Measurements from ENCODE around the gene EXOC6.
"Not testable (repeated sequence)": the region's sequence is repeated elsewhere in the genome, so short reads cannot be mapped to it uniquely, and the experiment has no call there.

The EXOC6 gene

DNA sequence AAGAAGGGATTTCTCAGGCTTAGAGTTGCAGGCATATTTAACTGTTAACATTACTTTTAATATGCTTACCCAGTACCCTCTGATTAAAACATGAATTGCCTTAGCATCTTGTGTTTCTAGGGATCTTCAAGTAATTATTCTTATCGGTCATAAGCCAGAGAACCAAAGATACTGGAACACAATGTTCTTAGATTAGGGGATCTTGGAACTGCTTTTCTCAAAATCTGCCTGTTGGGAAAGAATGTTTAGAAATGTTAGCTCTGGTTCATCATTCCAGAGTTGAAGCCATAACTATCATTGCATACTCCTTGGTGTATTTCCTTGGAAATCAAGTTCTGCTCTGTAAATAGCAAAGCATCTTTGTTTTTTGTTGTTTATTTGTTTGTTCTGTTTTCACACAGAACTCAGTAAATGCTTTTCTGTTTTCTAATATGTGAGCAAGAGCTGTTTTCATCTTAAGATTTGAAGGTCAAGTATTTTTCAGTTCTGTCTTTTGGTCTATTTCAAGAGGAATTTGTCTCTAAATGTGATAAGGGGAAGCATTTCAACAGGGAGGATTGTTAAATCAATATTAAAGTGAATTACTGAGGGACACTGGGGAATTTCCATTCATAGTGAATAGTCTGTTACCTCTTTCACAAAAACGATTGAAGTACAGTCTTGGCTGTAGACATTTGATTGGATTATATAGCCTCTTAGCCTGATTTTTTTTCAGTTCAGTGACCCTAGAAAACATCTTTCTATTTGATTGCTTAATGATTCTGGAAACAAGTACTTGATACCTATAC lies 109.1 kb downstream of the EXOC6 start:
- DNase-seq: no peak

DNA sequence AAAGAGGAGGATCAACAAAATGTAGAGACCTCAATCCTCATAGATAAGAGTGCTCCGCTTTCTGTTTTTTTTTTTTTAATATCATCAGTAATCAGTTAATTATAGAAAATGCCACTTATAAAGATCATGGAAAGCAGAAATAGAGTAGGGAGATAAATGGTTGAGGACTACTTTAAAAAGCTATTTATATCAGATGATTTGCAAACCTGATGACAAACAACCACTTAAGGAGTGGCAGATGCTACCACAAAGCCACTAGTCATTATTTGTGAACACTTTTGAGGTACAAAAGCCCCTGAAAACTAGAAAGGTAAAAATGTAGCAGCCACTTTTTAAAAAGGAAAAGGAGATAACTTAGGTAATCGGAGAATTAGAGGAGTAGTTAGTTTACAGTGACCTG lies 113.3 kb downstream of the EXOC6 start:
- DNase-seq: no peak

DNA sequence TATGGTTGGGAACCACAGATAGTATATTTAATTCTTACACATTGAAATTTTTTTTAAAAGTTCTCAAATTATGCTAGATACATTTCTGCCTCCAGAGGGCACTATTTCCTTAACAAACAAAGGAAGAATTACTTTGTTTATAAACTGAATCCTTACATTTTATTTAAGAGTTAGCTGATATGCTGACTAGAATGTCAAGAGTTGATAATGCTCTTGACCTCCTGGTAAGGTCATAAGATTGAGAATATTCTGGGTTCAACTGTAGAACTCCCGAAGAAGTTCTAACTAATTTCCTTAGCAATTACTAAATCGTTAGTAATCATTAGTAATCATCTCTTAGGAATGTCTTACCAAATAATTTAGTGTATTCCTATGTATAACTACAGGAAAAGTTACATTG lies 117.0 kb downstream of the EXOC6 start:
- no peak for DNase-seq

DNA sequence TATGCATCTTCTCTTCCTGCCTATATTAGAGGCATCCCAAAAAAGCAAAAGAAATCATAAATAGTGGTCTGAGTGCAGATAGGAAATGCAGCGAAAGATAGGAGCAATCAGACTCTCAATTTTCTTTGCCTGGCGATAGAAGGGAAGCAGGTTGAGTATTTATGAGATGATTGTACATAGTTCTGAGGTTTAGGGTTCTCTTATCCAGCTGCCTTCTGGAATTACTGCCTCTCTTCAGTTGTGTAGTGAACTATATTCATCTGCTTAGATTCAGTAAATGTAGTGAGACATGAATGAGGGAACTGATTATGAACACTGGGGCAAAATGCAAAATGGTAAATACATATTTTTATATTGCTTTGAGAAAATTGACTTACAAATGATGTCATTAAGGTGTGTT lies 119.3 kb downstream of the EXOC6 start:
- no peak for DNase-seq

DNA sequence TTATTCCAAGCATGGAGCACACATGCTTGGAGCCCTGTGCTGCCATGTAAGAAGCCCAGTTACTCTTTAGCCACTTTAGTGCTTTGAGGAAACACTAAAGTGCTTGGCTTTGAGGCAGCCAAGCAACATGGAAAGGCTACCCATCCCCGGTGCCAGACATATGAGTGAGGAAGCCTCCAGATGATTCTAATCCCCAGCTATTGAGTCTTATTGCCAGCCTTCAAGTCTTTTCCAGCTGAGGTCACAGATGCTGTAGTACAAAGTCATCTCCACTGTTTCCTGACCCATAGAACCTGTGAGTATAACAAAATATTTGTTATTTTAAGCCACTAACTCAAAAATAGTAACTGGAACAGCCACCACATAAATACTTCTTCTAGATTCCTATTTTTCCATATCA lies 120.8 kb downstream of the EXOC6 start:
- DNase-seq: no peak

DNA sequence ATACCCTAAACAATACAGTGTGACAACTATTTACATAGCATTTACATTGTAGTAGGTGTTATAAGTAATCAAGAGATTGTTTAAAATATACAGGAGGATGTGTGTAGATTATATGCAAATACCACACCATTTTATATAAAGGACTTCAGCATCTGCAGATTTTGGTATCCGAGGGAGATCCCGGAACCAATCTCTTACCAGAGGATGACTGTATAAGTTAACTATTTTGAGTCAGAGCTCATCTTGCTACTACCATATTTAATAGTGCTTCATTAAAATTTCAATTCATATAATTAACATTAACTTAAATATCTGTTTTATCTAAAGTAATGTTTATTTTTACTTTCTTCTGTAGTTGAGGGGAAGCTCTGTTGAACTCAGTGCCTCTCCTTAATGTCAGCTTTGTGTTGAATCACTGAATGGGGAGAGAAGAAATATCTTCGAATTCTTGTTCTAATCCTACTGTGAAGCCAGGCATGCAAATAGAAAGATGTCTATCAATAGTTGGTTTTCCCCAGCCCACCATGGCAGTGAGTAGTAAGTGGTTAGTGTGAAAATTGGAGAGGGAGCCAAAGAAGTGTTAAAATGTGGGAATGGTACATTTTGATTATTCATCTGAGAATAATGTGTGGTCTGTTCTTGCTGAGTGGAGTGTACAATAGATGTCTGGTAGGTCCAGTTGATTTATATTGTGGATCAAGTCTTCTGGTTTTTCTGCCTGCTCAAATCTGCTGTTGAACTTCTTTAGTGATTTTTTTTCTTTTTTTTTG lies 122.2 kb downstream of the EXOC6 start:
- no peak for DNase-seq

DNA sequence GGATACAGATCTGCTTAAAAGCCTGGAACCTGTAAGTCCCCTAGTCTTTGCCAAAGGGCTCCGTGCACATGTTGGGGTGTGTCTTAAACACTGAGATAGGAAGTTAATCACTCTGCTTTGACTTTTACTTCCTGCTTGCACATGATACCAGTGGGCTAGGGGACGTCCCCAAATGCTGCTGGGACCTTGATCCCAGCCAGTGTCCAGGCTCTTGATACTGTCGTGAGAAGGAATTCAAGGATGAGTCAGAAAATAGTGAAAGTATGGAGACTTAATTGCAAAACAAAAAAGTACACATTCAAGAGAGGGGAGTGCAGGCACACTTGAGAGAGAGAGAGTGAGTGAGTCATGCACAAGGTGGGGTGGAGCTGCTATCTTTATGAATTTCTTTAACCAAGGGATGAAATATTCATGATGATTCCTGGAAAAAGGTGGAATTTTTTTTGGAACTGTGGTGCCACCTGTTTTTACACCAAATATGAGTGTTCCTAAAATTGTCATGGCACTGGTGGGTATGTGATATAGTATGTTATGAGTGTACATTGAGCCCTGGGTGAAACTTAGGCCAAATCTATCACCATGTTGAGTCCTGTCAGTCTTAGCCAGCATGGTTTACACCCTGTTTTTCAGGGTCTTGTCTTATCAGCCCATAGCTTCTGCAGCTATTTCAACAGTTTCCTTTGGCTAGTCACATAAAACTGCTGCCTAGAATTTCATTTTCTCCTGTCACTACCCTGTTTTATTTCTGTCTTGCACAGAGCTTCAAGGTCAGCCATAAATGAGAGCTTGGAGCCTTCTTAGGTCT lies 123.9 kb downstream of the EXOC6 start:
- no peak for DNase-seq

DNA sequence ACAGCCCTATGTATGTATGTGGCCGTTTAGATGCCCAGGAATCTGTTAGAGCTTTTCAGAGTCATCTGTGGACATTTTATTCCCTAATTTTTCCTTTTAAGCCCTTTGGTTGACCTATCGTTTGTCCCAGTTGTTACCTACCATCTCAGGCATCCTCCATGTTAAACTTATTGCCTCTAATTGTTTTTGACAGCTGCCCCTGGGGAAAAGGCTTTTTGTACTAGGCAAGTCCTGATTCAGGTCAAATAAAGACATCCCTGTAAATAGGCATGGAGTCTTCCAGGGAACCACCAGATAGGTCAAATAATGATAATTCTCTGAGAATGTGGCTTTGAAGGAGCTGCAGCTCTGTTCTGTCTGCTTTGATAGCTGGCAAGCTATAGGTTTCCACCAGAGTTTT lies 124.6 kb downstream of the EXOC6 start:
- no peak for DNase-seq

DNA sequence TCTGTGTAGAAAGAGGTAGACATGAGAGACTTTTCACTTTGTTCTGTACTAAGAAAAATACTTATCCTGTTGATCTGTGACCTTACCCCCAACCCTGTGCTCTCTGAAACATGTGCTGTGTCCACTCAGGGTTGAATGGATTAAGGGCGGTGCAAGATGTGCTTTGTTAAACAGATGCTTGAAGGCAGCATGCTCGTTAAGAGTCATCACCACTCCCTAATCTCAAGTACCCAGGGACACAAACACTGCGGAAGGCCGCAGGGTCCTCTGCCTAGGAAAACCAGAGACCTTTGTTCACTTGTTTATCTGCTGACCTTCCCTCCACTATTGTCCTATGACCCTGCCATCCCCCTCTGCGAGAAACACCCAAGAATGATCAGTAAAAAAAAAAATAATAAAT lies 128.0 kb downstream of the EXOC6 start:
- not testable (repeated sequence) for DNase-seq

DNA sequence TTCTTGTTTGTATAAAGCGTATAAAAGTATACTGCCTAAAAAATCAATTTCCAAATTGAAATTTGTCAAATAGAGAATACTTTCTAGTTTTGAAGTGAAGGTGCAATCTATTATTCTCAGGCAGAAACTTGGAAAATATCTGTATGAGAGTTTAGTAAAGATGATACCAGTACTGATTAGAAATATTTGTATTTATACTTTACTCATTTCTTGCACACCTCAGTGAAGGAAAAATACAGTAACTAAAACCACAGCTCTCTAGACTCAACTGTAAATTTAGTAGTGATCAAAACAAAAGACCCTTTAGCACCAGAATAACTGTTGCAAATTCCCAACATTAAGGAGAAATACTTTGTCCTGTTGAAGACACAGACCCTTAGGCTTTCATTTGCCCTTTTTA lies 140.9 kb downstream of the EXOC6 start:
- DNase-seq: no peak

DNA sequence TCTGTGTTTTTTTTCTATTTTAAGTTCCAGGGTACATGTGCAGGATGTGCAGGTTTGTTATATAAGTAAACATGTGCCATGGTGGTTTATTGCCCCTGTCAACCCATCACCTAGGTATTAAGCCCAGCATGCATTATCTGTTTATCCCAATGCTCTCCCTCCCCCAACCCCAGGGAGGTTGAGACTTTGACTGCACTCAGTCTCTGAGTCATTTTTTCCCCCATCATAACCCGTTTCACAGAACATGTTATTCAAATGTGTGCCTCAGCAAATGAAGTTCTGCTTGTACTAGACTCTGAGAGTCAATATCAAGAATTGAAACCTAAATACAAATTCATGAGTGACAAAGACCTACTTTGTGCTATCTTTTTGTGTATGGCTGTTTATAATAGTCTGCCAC lies 142.3 kb downstream of the EXOC6 start:
- peak; percentile 14 for DNase-seq

DNA sequence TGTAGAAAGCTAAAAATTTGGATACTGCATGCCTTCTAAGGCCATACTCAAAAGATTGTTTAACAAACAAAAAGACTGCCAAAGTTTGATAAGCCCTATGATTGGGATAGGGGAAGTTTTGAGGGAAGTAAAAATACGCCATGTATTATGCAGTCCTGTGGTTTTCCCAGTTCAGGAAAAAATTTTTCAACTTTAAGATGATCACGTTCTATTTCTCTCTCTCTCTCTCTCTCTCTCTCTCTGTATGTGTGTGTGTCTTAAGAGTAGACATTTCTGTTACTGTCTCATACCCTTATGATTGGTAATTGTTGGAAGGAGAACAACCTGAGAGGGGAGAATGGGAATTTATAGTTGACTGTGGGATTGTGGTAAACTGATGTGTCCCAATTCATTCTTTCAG lies 143.2 kb downstream of the EXOC6 start:
- DNase-seq: no peak

DNA sequence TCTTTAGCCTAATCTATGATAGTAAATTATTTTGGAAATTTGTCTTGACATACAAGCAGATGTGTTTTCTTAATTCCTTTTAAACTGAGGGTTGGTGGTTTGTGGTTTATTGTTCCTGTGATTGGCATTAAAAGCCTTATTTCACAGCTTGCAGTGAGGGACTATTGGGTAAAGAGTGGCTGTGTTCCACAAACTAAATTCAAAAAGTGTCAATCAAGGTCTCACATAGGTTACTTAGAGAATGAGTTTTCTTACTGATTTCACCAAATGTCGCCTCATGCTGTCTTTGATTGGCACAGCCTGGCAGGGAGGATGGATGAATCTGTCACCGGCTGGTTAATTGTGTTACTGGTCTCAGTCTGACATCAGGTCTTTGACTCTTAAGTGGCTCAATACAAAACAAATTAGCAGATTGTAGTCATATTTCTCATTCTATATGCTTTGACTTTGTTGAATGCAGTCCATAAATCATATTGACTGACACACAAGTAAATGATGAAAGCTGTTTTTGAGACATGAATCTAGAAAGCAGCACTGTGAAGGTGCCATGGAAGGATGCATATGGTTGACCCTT lies 145.5 kb downstream of the EXOC6 start:
- no peak for DNase-seq

DNA sequence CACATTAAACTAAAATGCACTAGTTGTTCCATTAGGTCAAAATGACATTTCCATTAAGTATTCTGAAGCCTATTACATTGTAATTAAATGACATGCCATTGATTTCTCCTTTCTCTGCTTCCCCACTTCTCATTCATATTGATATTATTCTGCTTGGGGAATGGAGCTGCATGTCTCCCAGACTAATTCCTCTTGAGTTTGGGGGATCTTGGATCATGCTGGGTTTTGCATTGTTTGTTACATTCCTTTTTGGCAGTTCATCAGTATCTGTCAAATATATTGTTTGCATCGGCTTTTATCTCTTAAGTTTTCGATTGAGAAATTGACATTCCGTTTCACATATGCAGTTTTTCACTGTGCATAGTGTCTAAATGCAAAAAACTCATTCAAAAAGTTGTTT lies 147.2 kb downstream of the EXOC6 start:
- no peak for DNase-seq

DNA sequence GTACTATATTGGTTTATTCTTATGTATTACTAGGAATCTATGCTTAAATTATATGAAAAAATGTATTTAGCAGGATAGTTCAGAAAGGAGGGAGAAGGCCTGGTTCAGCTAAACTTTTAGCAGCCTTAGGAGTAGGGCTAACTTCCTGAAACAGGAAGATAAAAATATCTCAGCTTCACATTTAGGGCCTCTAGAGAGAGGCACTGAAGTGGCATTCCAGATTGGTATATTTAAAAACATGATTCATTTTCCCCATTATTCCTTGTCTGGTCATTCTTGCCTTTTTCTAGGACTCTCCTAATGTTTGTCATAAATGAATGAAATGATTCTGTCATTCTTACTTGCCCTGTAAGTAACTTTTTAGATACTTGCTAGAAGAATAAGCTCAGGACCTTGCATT lies 149.3 kb downstream of the EXOC6 start:
- no peak for DNase-seq

DNA sequence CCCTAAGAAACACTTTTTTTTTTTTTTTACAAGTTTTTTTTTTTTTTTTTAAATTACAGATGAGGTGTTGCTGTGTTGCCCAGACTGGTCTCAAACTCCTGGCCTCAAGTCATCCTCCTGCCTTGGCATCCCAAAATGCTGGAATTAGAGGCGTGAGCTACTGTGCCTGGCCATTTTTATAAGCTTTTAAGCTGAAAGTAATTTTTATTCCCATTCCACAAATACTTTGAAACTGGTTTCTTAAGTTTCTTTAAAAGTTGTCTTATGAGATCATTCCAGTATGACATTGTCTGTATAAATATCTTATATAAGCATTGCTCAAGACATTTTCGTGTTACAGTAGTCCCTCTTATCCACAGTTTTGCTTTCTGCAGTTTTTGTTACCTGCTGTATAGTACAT lies 150.9 kb downstream of the EXOC6 start:
- DNase-seq: no peak

DNA sequence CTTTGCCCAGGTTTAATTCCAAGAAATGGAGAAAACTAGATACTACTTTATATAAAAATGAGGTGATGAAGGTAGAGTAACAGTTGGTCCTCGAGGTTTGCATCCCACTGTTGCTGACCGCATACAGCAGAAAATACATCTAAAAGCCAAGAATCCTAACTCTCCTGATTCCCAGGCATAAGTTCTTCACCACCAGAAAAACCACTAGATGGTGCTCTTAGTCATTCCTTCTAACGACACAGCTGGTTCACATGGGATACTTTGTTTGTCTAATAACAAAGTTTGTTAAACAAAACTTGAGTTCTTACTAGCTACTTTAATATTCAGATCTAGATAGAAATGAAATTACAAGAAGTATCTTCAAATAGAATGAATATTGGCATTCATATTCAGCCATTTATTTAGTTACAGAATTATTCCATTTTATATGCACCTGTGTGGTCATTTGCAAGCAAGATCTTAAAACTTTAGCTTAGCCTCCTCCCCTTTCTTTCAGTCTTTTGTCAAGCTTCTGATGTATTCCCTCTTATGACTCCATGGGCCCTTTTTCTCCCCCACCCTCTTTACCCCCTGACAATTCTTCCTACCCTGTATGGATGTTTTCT lies 158.2 kb downstream of the EXOC6 start:
- no peak for DNase-seq

DNA sequence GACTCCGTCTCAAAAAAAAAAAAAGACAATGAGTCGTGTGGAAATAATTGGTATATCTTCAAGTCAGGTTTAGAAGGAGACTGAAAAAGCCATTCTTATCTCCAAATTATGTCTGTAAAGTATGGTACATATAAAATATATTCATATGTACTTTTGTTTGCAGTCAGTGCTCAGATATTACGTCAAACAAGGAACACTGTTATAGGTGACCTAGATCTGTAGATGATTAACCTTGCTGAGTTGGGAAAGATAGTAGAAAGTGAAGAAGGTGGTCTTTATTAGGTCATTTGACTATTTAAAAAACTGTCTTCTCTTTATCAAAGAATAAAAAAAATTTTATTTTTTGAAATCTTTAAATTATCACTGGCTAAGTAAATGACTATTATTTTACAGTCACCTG lies 167.4 kb downstream of the EXOC6 start:
- no peak for DNase-seq

DNA sequence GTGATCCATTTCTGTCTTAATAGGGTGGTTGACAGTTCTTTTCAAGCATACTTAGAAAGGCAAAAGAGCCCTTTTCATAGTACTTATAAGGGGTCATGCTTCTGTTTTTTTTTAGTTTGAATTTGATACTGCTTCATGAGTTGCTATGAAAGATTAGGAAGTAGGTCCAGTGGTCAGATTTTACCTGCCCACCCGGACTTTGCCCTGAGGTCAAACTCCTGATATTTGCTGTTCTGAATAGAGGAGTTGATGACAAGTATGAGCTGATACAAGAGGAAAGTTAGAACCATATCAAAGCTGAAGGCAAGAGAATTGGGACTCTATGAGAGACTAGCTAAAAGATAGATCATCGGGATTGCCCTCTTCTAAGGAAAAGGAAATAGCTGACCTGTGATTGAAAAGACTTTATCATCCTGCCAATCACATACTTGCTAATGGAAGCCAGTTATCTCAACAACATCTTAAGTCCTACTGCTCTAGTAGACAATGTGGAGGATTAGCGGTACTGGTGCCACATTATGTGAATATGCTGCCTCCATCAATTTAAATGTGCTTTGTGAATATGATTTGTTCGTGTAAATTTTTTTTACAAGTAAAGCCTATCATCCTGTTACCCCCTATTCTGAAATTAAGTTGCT lies 174.8 kb downstream of the EXOC6 start:
- DNase-seq: no peak

DNA sequence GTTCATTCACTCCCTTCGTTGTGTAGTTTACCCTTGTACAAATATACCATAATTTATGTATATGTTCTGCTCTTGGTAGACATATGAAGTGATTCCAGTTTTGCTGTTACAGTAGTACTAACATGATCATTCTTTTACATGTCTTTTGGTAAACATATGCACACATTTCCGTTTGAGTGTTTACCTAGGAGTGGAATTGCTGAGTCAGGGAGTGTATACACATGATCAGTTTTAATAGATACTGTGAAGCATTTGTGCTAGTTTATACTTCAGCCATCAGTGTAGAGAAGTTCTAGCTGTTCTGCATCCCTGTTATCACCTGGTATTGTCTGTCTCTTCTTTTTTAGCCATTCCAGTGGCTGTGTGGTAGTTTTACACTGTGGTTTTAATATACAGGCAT lies 177.8 kb downstream of the EXOC6 start:
- DNase-seq: no peak

DNA sequence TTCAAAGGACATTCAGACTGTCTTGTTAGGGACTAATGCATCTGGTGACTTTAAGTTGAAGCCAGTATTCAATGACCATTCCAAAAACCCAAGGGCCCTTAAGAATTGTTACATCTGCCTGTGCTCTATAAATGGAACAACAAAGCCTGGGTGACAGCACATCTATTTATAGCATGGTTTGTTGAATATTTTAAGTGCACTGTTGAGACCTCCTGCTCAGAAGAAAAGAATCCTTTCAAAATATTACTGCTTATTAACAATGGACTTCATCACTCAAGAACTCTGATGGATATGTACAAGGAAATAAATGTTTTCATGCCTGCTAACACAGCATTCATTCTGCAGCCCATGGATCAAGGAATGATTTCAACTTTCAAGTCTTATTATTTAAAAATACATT lies 179.2 kb downstream of the EXOC6 start:
- DNase-seq: no peak

DNA sequence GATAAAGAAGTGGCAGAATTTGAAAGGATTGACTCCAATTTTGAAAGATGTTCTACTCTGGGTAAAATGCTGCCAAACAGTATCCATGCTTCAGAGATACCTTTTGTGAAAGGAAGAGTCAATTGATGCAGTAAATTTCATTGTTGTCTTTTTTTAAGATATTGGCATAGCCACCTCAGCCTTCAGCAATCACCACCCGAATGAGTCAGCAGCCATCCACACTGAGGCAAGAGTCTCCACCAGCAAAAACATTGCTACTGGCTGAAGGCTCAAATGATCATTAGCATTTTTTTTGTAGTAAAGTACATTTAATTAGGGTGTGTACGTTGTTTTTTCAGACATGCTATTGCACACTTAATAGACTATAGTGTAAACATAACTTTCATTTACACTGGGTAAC lies 180.6 kb downstream of the EXOC6 start:
- DNase-seq: no peak

DNA sequence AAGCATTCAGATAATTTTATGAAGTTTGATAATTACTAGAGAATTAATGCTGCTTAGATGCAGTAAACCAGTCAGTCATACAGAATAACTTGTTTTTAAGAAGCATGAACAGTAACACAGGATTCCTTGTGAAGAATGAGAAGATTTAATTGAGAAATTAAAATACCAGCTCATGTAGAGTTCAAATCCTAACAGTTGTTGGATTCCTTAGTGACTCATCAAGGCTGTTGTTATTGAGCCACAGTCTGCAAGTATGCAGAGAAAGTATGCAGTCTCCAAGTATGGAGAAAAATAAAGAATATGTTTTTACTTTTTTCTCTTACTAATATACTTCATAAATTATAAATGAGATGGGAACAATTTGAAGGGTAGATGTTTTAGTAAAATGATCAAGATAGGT lies 182.1 kb downstream of the EXOC6 start:
- DNase-seq: no peak

All from stimulated activated CD4-positive, alpha-beta T cell treated with anti-CD3 and anti-CD28 coated beads, Interleukin-1b, Interleukin-23, amount 100 ng/mL, for 48 hours (primary cell).